Loucy (cell line): ENCODE data around the gene PSMA6.

Source experiments
- H2AFZ ChIP-seq: fragments of 200-600 bp; sonication (generic); 2 replicates; pipeline ENCODE4 v1.6.0; 2016; ENCODE audit warnings: antibody characterized with exemption, mild to moderate bottlenecking, low read length, moderate library complexity
- H3F3A ChIP-seq: fragments of 200-600 bp; 2 replicates; pipeline ENCODE4 v1.6.0; 2016; ENCODE audit warnings: antibody characterized with exemption, low read depth, mild to moderate bottlenecking
- H3K27me3 ChIP-seq: fragments of 200-600 bp; sonication (generic); 2 replicates; pipeline ENCODE4 v1.6.1; 2014; ENCODE audit warnings: low read length, mild to moderate bottlenecking; ENCODE audit not compliant: insufficient read depth, poor library complexity, severe bottlenecking
- H3K36me3 ChIP-seq: fragments of 200-600 bp; sonication (generic); 2 replicates; pipeline ENCODE4 v1.6.1; 2016; ENCODE audit warnings: low read length; ENCODE audit not compliant: insufficient read depth
- H3K4me1 ChIP-seq: fragments of 200-600 bp; sonication (generic); 2 replicates; pipeline ENCODE4 v1.5.1; 2014; ENCODE audit warnings: low read length, mild to moderate bottlenecking; ENCODE audit not compliant: insufficient read depth, poor library complexity, severe bottlenecking
- H3K4me2 ChIP-seq: fragments of 200-600 bp; sonication (generic); 2 replicates; pipeline ENCODE4 v1.6.0; 2014; ENCODE audit warnings: antibody characterized with exemption, low read length, low read depth, mild to moderate bottlenecking; ENCODE audit not compliant: poor library complexity, severe bottlenecking
- H3K4me3 ChIP-seq: fragments of 200-600 bp; sonication (generic); 2 replicates; pipeline ENCODE4 v1.5.1; 2014; ENCODE audit warnings: low read length, mild to moderate bottlenecking, mixed read lengths; ENCODE audit not compliant: poor library complexity, severe bottlenecking
- H3K79me2 ChIP-seq: fragments of 200-600 bp; sonication (generic); 2 replicates; pipeline ENCODE4 v1.6.1; 2014; ENCODE audit warnings: low read length; ENCODE audit not compliant: insufficient read depth
- H3K9ac ChIP-seq: fragments of 200-600 bp; sonication (generic); 2 replicates; pipeline ENCODE4 v1.6.0; 2014; ENCODE audit warnings: mild to moderate bottlenecking, low read depth, low read length, moderate library complexity; ENCODE audit not compliant: poor library complexity, severe bottlenecking
- H3K9me2 ChIP-seq: fragments of 200-600 bp; sonication (generic); replicated peaks from 2 replicates; pipeline ENCODE4 v1.6.1; 2016; ENCODE audit warnings: low read depth, low read length, mixed read lengths
- H3K9me3 ChIP-seq: fragments of 200-600 bp; sonication (generic); 2 replicates; pipeline ENCODE4 v1.6.1; 2014; ENCODE audit warnings: mild to moderate bottlenecking, antibody characterized with exemption, low read length, low read depth; ENCODE audit not compliant: insufficient read depth
- H4K20me1 ChIP-seq: fragments of 200-600 bp; sonication (generic); 2 replicates; pipeline ENCODE4 v1.6.0; 2014; ENCODE audit warnings: antibody characterized with exemption, low read length, mild to moderate bottlenecking; ENCODE audit not compliant: insufficient read depth, poor library complexity, severe bottlenecking
- CTCF ChIP-seq: fragments of 200-600 bp; sonication (generic); conservative IDR thresholded peaks from 2 replicates; pipeline ENCODE4 v1.5.1; 2014; ENCODE audit warnings: mild to moderate bottlenecking, antibody characterized with exemption, low read length
- EZH2phosphoT487 ChIP-seq: fragments of 200-600 bp; IDR thresholded peaks from 2 replicates; pipeline ENCODE4 v1.6.1; 2018; ENCODE audit warnings: antibody characterized with exemption, mild to moderate bottlenecking, moderate library complexity, borderline replicate concordance

Gene PSMA6

GRCh38 chr14:35285168-35286002, 6.8 kb upstream of the PSMA6 start:
- peaks cover 32% of the 10 kb centered on the region for H3F3A ChIP-seq
- no peaks in the 10 kb centered on the region for H3K36me3 ChIP-seq
- peak overlapping the region; percentile 91 for H3K4me2 ChIP-seq
- peak overlapping the region; percentile 69 for H3K4me3 ChIP-seq
- no peaks in the 10 kb centered on the region for H3K79me2 ChIP-seq
- H2AFZ ChIP-seq = no peak overlapping the region
- no peaks in the 10 kb centered on the region for H4K20me1 ChIP-seq
- no peaks in the 10 kb centered on the region for H3K27me3 ChIP-seq
- TF ChIP-seq CTCF = no peak
- peak overlapping the region; percentile 91 for H3K9ac ChIP-seq
- H3K4me1 ChIP-seq = peaks cover 69% of the 10 kb centered on the region
- H3K9me2 ChIP-seq = no peaks in the 10 kb centered on the region
- H3K9me3 ChIP-seq = no peaks in the 10 kb centered on the region

- H3K9me3 ChIP-seq = no peaks in the 10 kb centered on the region
- H3K9me2 ChIP-seq = no peaks in the 10 kb centered on the region
- H2AFZ ChIP-seq = no peak overlapping the region
- no peaks in the 10 kb centered on the region for H3K79me2 ChIP-seq
- peaks cover 75% of the 10 kb centered on the region for H3K4me1 ChIP-seq
- peak overlapping the region; percentile 69 for H3K4me3 ChIP-seq
- no peak for TF ChIP-seq EZH2phosphoT487
- TF ChIP-seq CTCF = no peak
- peaks cover 35% of the 10 kb centered on the region for H3F3A ChIP-seq
- no peaks in the 10 kb centered on the region for H3K36me3 ChIP-seq
- H3K9ac ChIP-seq = peak overlapping the region; percentile 91
- H4K20me1 ChIP-seq = no peaks in the 10 kb centered on the region
- H3K27me3 ChIP-seq = no peaks in the 10 kb centered on the region
- peak overlapping the region; percentile 91 for H3K4me2 ChIP-seq
These were observed 6.1 kb upstream of the PSMA6 start for GRCh38 chr14:35286003-35286600.

- no peaks in the 10 kb centered on the region for H3K9me2 ChIP-seq
- TF ChIP-seq CTCF (no peak), EZH2phosphoT487 (no peak)
- no peaks in the 10 kb centered on the region for H3K9me3 ChIP-seq
- H3K4me2 ChIP-seq = peak overlapping the region; percentile 91
- H3F3A ChIP-seq = peaks cover 36% of the 10 kb centered on the region
- no peaks in the 10 kb centered on the region for H3K36me3 ChIP-seq
- peak overlapping the region; percentile 91 for H3K9ac ChIP-seq
- H3K4me3 ChIP-seq = peak overlapping the region; percentile 69
- peaks cover 76% of the 10 kb centered on the region for H3K4me1 ChIP-seq
- H4K20me1 ChIP-seq = no peaks in the 10 kb centered on the region
- H3K27me3 ChIP-seq = no peaks in the 10 kb centered on the region
- H3K79me2 ChIP-seq = no peaks in the 10 kb centered on the region
- no peak overlapping the region for H2AFZ ChIP-seq
These were observed 5.5 kb upstream of the PSMA6 start for GRCh38 chr14:35286707-35287106.
